GM23338 (cell line): Measurements from ENCODE around the gene MRPS26. TPM values are rescaled to one million over a fixed set of nuclear protein-coding genes. Genes with fewer than 3 reads are reported as not detected.

Experiments
- ATAC-seq: fragments of 200-7000 bp; cut with Tn5 transposase; 3 replicates; pipeline ENCODE4 v1.9.1; 2020
- DNase-seq: peaks from one replicate; pipeline ENCODE4 v3.0.0-alpha.2; 2015; ENCODE audit warnings: low spot score
- H2AFZ ChIP-seq: fragments of 200-600 bp; sonication (generic); 2 replicates; pipeline ENCODE4 v1.8.0; 2016; ENCODE audit warnings: antibody characterized with exemption, mild to moderate bottlenecking, moderate library complexity
- H3F3A ChIP-seq: fragments of 200-600 bp; sonication (generic); replicated peaks from 2 replicates; pipeline ENCODE4 v1.8.0; 2017; ENCODE audit warnings: antibody characterized with exemption, mixed run types, low read depth
- H3K27ac ChIP-seq: fragments of 200-600 bp; sonication (generic); 2 replicates; pipeline ENCODE4 v1.6.1; 2016; ENCODE audit warnings: low read depth
- H3K27me3 ChIP-seq: fragments of 200-600 bp; sonication (generic); 2 replicates; pipeline ENCODE4 v1.8.0; 2016; ENCODE audit warnings: mild to moderate bottlenecking, mixed run types, moderate library complexity; ENCODE audit not compliant: insufficient read depth
- H3K36me3 ChIP-seq: fragments of 200-600 bp; sonication (generic); 2 replicates; pipeline ENCODE4 v1.8.0; 2016; ENCODE audit warnings: mild to moderate bottlenecking; ENCODE audit not compliant: insufficient read depth
- H3K4me1 ChIP-seq: fragments of 200-600 bp; sonication (generic); 2 replicates; pipeline ENCODE4 v1.8.0; 2016; ENCODE audit warnings: mild to moderate bottlenecking, moderate library complexity; ENCODE audit not compliant: insufficient read depth
- H3K4me2 ChIP-seq: fragments of 200-600 bp; sonication (generic); 2 replicates; pipeline ENCODE4 v1.7.1; 2017; ENCODE audit warnings: mixed run types
- H3K4me3 ChIP-seq: fragments of 200-600 bp; sonication (generic); 2 replicates; pipeline ENCODE4 v1.6.1; 2016; ENCODE audit warnings: mixed run types
- H3K79me2 ChIP-seq: fragments of 200-600 bp; sonication (generic); replicated peaks from 2 replicates; pipeline ENCODE4 v1.8.0; 2017; ENCODE audit warnings: mild to moderate bottlenecking; ENCODE audit not compliant: insufficient read depth
- H3K9me2 ChIP-seq: fragments of 200-600 bp; sonication (generic); 2 replicates; pipeline ENCODE4 v1.8.0; 2017; ENCODE audit not compliant: insufficient read depth
- H4K20me1 ChIP-seq: fragments of 200-600 bp; sonication (generic); replicated peaks from 2 replicates; pipeline ENCODE4 v1.8.0; 2017; ENCODE audit warnings: mild to moderate bottlenecking; ENCODE audit not compliant: insufficient read depth
- H3K27ac Mint-ChIP-seq: 2 replicates; pipeline ENCODE4 v1.8.0; 2020; ENCODE audit warnings: inconsistent platforms, mild to moderate bottlenecking, moderate library complexity, mixed read lengths
- H3K27me3 Mint-ChIP-seq: 3 replicates; pipeline ENCODE4 v1.8.0; 2022; ENCODE audit warnings: low read depth, mild to moderate bottlenecking, moderate library complexity, mixed read lengths, inconsistent platforms; ENCODE audit not compliant: insufficient read depth, poor library complexity
- H3K36me3 Mint-ChIP-seq: 3 replicates; pipeline ENCODE4 v1.8.0; 2021; ENCODE audit warnings: low read depth, mild to moderate bottlenecking, inconsistent platforms, moderate library complexity, mixed read lengths
- H3K4me1 Mint-ChIP-seq: 3 replicates; pipeline ENCODE4 v1.8.0; 2020; ENCODE audit warnings: mild to moderate bottlenecking, inconsistent platforms, mixed read lengths
- H3K4me3 Mint-ChIP-seq: 3 replicates; pipeline ENCODE4 v1.8.0; 2021; ENCODE audit warnings: moderate library complexity, mild to moderate bottlenecking, inconsistent platforms, mixed read lengths
- H3K9me3 Mint-ChIP-seq: 3 replicates; pipeline ENCODE4 v1.8.0; 2020; ENCODE audit warnings: moderate library complexity, mild to moderate bottlenecking, inconsistent platforms, mixed read lengths
- CREB1 ChIP-seq: fragments of 250-450 bp; sonication (Bioruptor Pico); IDR thresholded peaks from 2 replicates; pipeline ENCODE4 v1.5.0; 2020; ENCODE audit warnings: low read depth, mild to moderate bottlenecking, moderate library complexity
- ETS1 ChIP-seq: IDR thresholded peaks from 2 replicates; pipeline ENCODE4 v1.6.1; 2016; ENCODE audit warnings: antibody characterized with exemption
- EZH2 ChIP-seq: fragments of 200-600 bp; sonication (generic); IDR thresholded peaks from one replicate; pipeline ENCODE4 v1.8.0; 2017; ENCODE audit warnings: antibody characterized with exemption, mild to moderate bottlenecking, low read depth; ENCODE audit not compliant: unreplicated experiment
- JUNB ChIP-seq: IDR thresholded peaks from one replicate; pipeline ENCODE4 v1.6.1; 2016; ENCODE audit warnings: antibody characterized with exemption; ENCODE audit not compliant: unreplicated experiment
- POLR2AphosphoS5 ChIP-seq: IDR thresholded peaks from 2 replicates; pipeline ENCODE4 v1.6.1; 2016; ENCODE audit warnings: antibody characterized with exemption, low read depth
- ZNF114 ChIP-seq: fragments of 250-450 bp; sonication (Bioruptor Pico); IDR thresholded peaks from 2 replicates; pipeline ENCODE4 v1.5.0; 2020; ENCODE audit warnings: mild to moderate bottlenecking, moderate library complexity
- ZNF331 ChIP-seq: fragments of 250-450 bp; sonication (Bioruptor Pico); IDR thresholded peaks from 2 replicates; pipeline ENCODE4 v1.5.0; 2020; ENCODE audit warnings: low read depth, mild to moderate bottlenecking, moderate library complexity
- polyA plus RNA-seq: library from polyadenylated mRNA; unstranded; fragments of >200 nt; fragmentation: Nextera tagmentation; extraction: Ambion mirVana; gene quantifications from 2 replicates; pipeline ENCODE4 v1.2.1, GENCODE V29; 2016
- total RNA-seq: library from RNA; depleted of rRNA; stranded (reverse); fragments of >200 nt; shearing (Covaris generic); gene quantifications from 2 replicates; pipeline ENCODE4 v1.2.3, GENCODE V29; 2014
- TF ChIP-seq, protein P1 (sequence below): fragments of 250-450 bp; sonication (Bioruptor Pico); IDR thresholded peaks from 2 replicates; pipeline ENCODE4 v1.5.0; 2020; ENCODE audit warnings: mild to moderate bottlenecking, moderate library complexity

Gene MRPS26
- total and polyA plus RNA-seq, 2 experiments from 2014 or later: 105 to 154 TPM

- TF ChIP-seq, protein P1, sequence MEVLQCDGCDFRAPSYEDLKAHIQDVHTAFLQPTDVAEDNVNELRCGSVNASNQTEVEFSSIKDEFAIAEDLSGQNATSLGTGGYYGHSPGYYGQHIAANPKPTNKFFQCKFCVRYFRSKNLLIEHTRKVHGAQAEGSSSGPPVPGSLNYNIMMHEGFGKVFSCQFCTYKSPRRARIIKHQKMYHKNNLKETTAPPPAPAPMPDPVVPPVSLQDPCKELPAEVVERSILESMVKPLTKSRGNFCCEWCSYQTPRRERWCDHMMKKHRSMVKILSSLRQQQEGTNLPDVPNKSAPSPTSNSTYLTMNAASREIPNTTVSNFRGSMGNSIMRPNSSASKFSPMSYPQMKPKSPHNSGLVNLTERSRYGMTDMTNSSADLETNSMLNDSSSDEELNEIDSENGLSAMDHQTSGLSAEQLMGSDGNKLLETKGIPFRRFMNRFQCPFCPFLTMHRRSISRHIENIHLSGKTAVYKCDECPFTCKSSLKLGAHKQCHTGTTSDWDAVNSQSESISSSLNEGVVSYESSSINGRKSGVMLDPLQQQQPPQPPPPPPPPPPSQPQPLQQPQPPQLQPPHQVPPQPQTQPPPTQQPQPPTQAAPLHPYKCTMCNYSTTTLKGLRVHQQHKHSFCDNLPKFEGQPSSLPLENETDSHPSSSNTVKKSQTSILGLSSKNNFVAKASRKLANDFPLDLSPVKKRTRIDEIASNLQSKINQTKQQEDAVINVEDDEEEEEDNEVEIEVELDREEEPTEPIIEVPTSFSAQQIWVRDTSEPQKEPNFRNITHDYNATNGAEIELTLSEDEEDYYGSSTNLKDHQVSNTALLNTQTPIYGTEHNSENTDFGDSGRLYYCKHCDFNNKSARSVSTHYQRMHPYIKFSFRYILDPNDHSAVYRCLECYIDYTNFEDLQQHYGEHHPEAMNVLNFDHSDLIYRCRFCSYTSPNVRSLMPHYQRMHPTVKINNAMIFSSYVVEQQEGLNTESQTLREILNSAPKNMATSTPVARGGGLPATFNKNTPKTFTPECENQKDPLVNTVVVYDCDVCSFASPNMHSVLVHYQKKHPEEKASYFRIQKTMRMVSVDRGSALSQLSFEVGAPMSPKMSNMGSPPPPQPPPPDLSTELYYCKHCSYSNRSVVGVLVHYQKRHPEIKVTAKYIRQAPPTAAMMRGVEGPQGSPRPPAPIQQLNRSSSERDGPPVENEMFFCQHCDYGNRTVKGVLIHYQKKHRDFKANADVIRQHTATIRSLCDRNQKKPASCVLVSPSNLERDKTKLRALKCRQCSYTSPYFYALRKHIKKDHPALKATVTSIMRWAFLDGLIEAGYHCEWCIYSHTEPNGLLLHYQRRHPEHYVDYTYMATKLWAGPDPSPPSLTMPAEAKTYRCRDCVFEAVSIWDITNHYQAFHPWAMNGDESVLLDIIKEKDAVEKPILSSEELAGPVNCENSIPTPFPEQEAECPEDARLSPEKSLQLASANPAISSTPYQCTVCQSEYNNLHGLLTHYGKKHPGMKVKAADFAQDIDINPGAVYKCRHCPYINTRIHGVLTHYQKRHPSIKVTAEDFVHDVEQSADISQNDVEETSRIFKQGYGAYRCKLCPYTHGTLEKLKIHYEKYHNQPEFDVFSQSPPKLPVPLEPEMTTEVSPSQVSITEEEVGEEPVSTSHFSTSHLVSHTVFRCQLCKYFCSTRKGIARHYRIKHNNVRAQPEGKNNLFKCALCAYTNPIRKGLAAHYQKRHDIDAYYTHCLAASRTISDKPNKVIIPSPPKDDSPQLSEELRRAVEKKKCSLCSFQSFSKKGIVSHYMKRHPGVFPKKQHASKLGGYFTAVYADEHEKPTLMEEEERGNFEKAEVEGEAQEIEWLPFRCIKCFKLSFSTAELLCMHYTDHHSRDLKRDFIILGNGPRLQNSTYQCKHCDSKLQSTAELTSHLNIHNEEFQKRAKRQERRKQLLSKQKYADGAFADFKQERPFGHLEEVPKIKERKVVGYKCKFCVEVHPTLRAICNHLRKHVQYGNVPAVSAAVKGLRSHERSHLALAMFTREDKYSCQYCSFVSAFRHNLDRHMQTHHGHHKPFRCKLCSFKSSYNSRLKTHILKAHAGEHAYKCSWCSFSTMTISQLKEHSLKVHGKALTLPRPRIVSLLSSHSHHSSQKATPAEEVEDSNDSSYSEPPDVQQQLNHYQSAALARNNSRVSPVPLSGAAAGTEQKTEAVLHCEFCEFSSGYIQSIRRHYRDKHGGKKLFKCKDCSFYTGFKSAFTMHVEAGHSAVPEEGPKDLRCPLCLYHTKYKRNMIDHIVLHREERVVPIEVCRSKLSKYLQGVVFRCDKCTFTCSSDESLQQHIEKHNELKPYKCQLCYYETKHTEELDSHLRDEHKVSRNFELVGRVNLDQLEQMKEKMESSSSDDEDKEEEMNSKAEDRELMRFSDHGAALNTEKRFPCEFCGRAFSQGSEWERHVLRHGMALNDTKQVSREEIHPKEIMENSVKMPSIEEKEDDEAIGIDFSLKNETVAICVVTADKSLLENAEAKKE (CRISPR knock-in tag): no peak
Observed at GRCh38 chr20:3031524-3032147, 14.2 kb upstream of the MRPS26 start (continued).

DNA sequence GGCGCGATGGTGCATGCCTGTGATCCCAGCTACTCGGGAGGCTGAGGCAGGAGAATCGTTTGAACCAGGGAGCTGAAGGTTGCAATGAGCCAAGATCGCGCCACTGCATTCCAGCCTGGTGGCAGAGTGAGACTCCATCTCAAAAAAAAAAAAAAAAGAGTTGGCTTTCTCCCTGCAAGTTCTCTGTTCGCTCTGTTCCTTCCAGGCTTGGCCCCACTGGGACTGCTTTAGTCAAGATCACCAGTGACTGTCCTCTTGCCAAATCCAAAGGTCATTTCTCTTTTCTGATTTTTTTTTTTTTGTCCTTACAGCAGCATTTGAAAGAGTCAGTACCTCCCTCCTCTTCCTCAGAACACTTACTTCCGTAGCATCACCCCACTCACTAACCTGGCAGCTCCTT lies 13.2 kb upstream of the MRPS26 start:
- H3K27ac Mint-ChIP-seq: no peak overlapping the region
- Histone ChIP-seq H3K9me2 (no peaks in the 10 kb centered on the region), H3K27me3 (no peaks in the 10 kb centered on the region), H4K20me1 (peaks cover 4% of the 10 kb centered on the region; the same call in 1 of the 2 replicates), H3K4me2 (no peak overlapping the region), H3K4me3 (no peak overlapping the region), H3K4me1 (no peaks in the 10 kb centered on the region), H3K79me2 (no peaks in the 10 kb centered on the region), H3K27ac (no peak overlapping the region), H3K36me3 (peaks cover 8% of the 10 kb centered on the region; the same call in 1 of the 2 replicates), H3F3A (no peaks in the 10 kb centered on the region), H2AFZ (no peak overlapping the region)
- ATAC-seq (no peak), DNase-seq (no peak)
- no peak overlapping the region for H3K4me3 Mint-ChIP-seq
- no peak for TF ChIP-seq EZH2
- H3K27me3 Mint-ChIP-seq: peaks cover 2% of the 10 kb centered on the region
- peaks cover 34% of the 10 kb centered on the region for H3K36me3 Mint-ChIP-seq
- H3K9me3 Mint-ChIP-seq: no peaks in the 10 kb centered on the region
- no peaks in the 10 kb centered on the region for H3K4me1 Mint-ChIP-seq

DNA sequence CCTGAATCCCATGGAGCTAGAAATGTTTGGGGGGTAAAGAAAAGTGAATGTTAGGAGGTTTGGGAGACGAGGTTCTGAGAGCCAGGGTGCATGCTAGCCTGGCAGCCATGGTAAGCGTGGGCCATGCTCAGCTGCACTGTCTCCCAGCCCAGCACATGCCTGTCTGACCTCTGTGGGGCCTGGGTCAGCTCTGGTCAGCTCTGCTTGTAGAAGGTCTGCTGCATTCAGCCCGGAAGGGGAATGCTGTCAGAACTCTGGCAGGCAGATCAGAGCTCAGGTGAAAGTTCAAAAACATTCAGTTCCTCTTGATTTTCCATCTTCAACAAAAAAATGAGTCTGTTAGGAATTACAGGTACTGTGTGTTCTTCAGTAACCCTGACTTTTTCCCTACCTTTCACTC lies 8.2 kb upstream of the MRPS26 start:
- Histone ChIP-seq H3K9me2 (no peaks in the 10 kb centered on the region), H3K27ac (no peak overlapping the region), H3K79me2 (no peaks in the 10 kb centered on the region), H3K4me2 (no peak overlapping the region), H3K27me3 (no peaks in the 10 kb centered on the region), H4K20me1 (0 out of 2 replicates have a peak, but pooled peaks cover 4% of the 10 kb centered on the region), H3K4me3 (no peak overlapping the region), H3K4me1 (peaks cover 13% of the 10 kb centered on the region), H2AFZ (no peak overlapping the region), H3F3A (no peaks in the 10 kb centered on the region), H3K36me3 (peaks cover 3% of the 10 kb centered on the region; the same call in 1 of the 2 replicates)
- Mint-ChIP-seq H3K4me1 (peaks cover 13% of the 10 kb centered on the region), H3K36me3 (peaks cover 51% of the 10 kb centered on the region), H3K9me3 (no peaks in the 10 kb centered on the region; the same call in 2 of the 3 replicates), H3K4me3 (no peak overlapping the region), H3K27me3 (peaks cover 4% of the 10 kb centered on the region), H3K27ac (no peak overlapping the region)
- ATAC-seq (no peak), DNase-seq (no peak)
- no peak for TF ChIP-seq POLR2AphosphoS5
- TF ChIP-seq ZNF114 (CRISPR knock-in tag): no peak
- no peak for TF ChIP-seq JUNB
- no peak for TF ChIP-seq CREB1
- TF ChIP-seq ETS1: no peak
- TF ChIP-seq ZNF331 (CRISPR knock-in tag): no peak
